ENCODE results near the gene SOX6.

The SOX6 gene

DNA sequence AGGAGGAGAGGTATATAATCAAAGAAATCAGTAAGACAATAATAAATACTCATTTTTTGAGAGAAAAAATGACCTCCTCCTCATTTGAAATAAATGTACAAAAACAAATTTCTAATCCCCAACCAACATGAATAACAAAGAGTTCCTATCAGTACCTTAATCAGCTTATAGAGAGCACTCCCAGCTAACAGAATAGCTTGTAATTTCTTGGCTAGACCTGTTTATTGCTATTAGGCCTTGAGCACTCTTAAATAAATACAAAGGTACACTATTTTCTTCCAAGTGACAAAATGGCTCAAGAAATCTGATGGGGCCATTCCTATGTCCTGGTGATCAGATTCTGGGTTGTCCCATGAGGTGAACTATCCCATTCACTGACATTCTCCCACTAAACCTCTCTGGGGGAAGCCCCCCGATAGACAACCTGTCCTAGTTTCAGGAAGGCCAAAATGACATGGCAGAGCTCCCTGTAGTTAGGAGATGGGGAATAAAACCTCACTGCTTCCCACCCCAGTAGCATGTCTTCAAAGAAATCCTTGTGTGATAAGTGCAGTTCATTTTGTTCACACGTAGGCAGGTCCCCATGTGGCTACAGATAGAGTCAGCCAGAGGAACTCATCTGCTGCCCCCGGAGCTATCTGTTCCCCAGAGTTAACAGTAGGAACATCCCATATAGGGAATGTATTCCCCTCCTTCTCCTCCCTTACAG, 385.7 kb downstream of the SOX6 start:
- TF ChIP-seq, protein P1, sequence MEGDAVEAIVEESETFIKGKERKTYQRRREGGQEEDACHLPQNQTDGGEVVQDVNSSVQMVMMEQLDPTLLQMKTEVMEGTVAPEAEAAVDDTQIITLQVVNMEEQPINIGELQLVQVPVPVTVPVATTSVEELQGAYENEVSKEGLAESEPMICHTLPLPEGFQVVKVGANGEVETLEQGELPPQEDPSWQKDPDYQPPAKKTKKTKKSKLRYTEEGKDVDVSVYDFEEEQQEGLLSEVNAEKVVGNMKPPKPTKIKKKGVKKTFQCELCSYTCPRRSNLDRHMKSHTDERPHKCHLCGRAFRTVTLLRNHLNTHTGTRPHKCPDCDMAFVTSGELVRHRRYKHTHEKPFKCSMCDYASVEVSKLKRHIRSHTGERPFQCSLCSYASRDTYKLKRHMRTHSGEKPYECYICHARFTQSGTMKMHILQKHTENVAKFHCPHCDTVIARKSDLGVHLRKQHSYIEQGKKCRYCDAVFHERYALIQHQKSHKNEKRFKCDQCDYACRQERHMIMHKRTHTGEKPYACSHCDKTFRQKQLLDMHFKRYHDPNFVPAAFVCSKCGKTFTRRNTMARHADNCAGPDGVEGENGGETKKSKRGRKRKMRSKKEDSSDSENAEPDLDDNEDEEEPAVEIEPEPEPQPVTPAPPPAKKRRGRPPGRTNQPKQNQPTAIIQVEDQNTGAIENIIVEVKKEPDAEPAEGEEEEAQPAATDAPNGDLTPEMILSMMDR (IDR thresholded peaks at IDR 0.05; ENCODE audit: insufficient read depth, low read length, poor library complexity, severe bottlenecking), result no peak
- H3K36me3 ChIP-seq (ENCODE audit: control insufficient read depth, insufficient read depth, low read length), result no peaks in the 10 kb centered on the region
- H3K27me3 ChIP-seq (replicated peaks; ENCODE audit: control insufficient read depth, insufficient read depth, low read length), result no peaks in the 10 kb centered on the region
- no peak overlapping the region for H3K4me3 ChIP-seq (replicated peaks; ENCODE audit: low read depth, low read length)
- no peak for DNase-seq (ENCODE audit: extremely low read depth, insufficient read length)

GRCh38 chr11:15969701-15970329, 386.5 kb downstream of the SOX6 start:
- DNase-seq (ENCODE audit: extremely low read depth, insufficient read length), result peak; percentile 37
- Histone ChIP-seq H3K27me3 (replicated peaks; ENCODE audit: control insufficient read depth, insufficient read depth, low read length) (no peaks in the 10 kb centered on the region), H3K36me3 (ENCODE audit: control insufficient read depth, insufficient read depth, low read length) (no peaks in the 10 kb centered on the region), H3K4me3 (replicated peaks; ENCODE audit: low read depth, low read length) (no peak overlapping the region)
- TF ChIP-seq, protein P1 (IDR thresholded peaks at IDR 0.05; ENCODE audit: insufficient read depth, low read length, poor library complexity, severe bottlenecking), result no peak

DNA sequence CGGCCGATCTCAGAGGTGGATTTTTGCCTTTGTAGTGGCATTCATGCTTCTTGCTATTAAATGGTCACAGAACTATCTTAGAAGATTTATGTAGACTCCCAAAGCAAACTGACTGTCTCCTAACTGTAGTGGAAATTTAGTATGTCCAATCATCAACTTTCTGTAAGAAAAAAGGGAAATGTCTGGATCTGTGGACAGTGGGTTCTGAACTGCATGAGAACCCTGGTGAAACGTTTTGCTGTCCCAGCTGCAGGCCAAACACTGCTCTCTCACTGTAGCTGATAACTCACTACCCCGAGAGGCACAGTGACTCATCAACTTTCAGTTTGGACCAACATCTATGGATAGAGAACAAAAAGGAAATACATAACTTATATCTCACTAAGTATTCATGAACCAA, 387.1 kb downstream of the SOX6 start:
- H3K36me3 ChIP-seq (ENCODE audit: control insufficient read depth, insufficient read depth, low read length), result no peaks in the 10 kb centered on the region
- TF ChIP-seq, protein P1 (IDR thresholded peaks at IDR 0.05; ENCODE audit: insufficient read depth, low read length, poor library complexity, severe bottlenecking), result no peak
- peak; percentile 7 for DNase-seq (ENCODE audit: extremely low read depth, insufficient read length)
- H3K4me3 ChIP-seq (replicated peaks; ENCODE audit: low read depth, low read length), result no peak overlapping the region
- no peaks in the 10 kb centered on the region for H3K27me3 ChIP-seq (replicated peaks; ENCODE audit: control insufficient read depth, insufficient read depth, low read length)

- Histone ChIP-seq H3K27me3 (replicated peaks; ENCODE audit: control insufficient read depth, insufficient read depth, low read length) (no peaks in the 10 kb centered on the region), H3K36me3 (ENCODE audit: control insufficient read depth, insufficient read depth, low read length) (no peaks in the 10 kb centered on the region), H3K4me3 (replicated peaks; ENCODE audit: low read depth, low read length) (no peak overlapping the region)
- DNase-seq (ENCODE audit: extremely low read depth, insufficient read length), result no peak
- TF ChIP-seq, protein P1 (IDR thresholded peaks at IDR 0.05; ENCODE audit: insufficient read depth, low read length, poor library complexity, severe bottlenecking), result no peak
Observed at GRCh38 chr11:15968461-15969130, 387.8 kb downstream of the SOX6 start.

- TF ChIP-seq, protein P1 (IDR thresholded peaks at IDR 0.05; ENCODE audit: insufficient read depth, low read length, poor library complexity, severe bottlenecking), result no peak
- Histone ChIP-seq H3K4me3 (replicated peaks; ENCODE audit: low read depth, low read length) (no peak overlapping the region), H3K27me3 (replicated peaks; ENCODE audit: control insufficient read depth, insufficient read depth, low read length) (no peaks in the 10 kb centered on the region), H3K36me3 (ENCODE audit: control insufficient read depth, insufficient read depth, low read length) (no peaks in the 10 kb centered on the region)
- no peak for DNase-seq (ENCODE audit: extremely low read depth, insufficient read length)
Observed at GRCh38 chr11:15967966-15968365, 388.4 kb downstream of the SOX6 start.

All from GM06990 (cell line).